HepG2 (cell line): ENCODE results near the gene SYT17. TPM values are rescaled to one million over a fixed set of nuclear protein-coding genes. Genes with fewer than 3 reads are reported as not detected.

Experiments used
- ATAC-seq: fragments of 200-7000 bp; cut with Tn5 transposase; 3 replicates; pipeline ENCODE4 v1.9.1; 2020; ENCODE audit warnings: mild to moderate bottlenecking, moderate library complexity
- BruUV-seq: library from RNA; stranded (reverse); fragments of 400-500 nt; replicated peaks from 2 replicates; lab custom pipeline; 2021; lab: Mats Ljungman, UMichigan
- CTCF ChIA-PET: fragments of 300-600 bp; formaldehyde crosslinking; extraction: SDS; loops from one replicate; lab custom pipeline; 2021; ENCODE audit warnings: low total read pairs, inconsistent platforms, low intra/inter-chr PET ratio; lab: Yijun Ruan, JAX
- POLR2A ChIA-PET: fragments of 350-600 bp; sonication (Branson Sonifier 250); formaldehyde crosslinking; loops from one replicate; lab custom pipeline; 2020; ENCODE audit warnings: antibody characterized with exemption, inconsistent platforms; lab: Yijun Ruan, JAX
- DNase-seq: peaks from one replicate; pipeline ENCODE4 v3.0.0-alpha.2; 2015; ENCODE audit warnings: low spot score
- FAIRE-seq: peaks from 3 replicates; lab custom pipeline; 2011; peaks lifted over from hg19 to GRCh38; lab: Jason Lieb, UNC
- H2AFZ ChIP-seq: one replicate; pipeline ENCODE4 v1.6.1; 2011; ENCODE audit warnings: low read length, inconsistent platforms
- H3K27ac ChIP-seq: fragments of 300-600 bp; 3 replicates; pipeline ENCODE4 v1.8.0; 2011; ENCODE audit warnings: mixed run types, mild to moderate bottlenecking, mixed read lengths, low read length, inconsistent platforms; ENCODE audit not compliant: insufficient read depth; ENCODE audit errors: extremely low read length
- H3K27me3 ChIP-seq, 2 experiments: fragments of 200-600 bp in 1 of 2; 2 replicates in 1 of 2; 3 replicates in 1 of 2; pipeline versions ENCODE4 v1.6.0 to v1.8.0; 2011; ENCODE audit warnings: low read length in 2 of 2, mild to moderate bottlenecking in 2 of 2, moderate library complexity in 2 of 2, inconsistent platforms in 1 of 2; ENCODE audit not compliant: insufficient read depth in 2 of 2, control insufficient read depth in 1 of 2
- H3K36me3 ChIP-seq, 2 experiments: fragments of 200-600 bp in 1 of 2; replicated peaks in 1 of 2; 2 replicates in 1 of 2; 3 replicates in 1 of 2; pipeline versions ENCODE4 v1.5.1 to v1.8.0; 2011; ENCODE audit warnings: low read length in 2 of 2, inconsistent platforms in 1 of 2; ENCODE audit not compliant: insufficient read depth in 2 of 2, control insufficient read depth in 1 of 2
- H3K4me1 ChIP-seq: 2 replicates; pipeline ENCODE4 v1.5.1; 2012; ENCODE audit warnings: low read length, inconsistent platforms; ENCODE audit not compliant: insufficient read depth
- H3K4me2 ChIP-seq: 2 replicates; pipeline ENCODE4 v1.6.0; 2011; ENCODE audit warnings: low read depth, low read length, inconsistent platforms
- H3K4me3 ChIP-seq, 3 experiments: fragments of 200-600 bp in 1 of 3; sonication (generic), shearing (Covaris generic) in 1 of 3; replicated peaks in 1 of 3; 2 replicates each; pipeline ENCODE4 v1.5.1; 2011 to 2016; ENCODE audit warnings: low read length in 3 of 3, inconsistent platforms in 2 of 3, low read depth in 2 of 3, mild to moderate bottlenecking in 2 of 3, control low read depth in 1 of 3, mixed read lengths in 1 of 3; ENCODE audit not compliant: insufficient read depth in 1 of 3
- H3K79me2 ChIP-seq: one replicate; pipeline ENCODE4 v1.6.1; 2011; ENCODE audit warnings: low read length, inconsistent platforms; ENCODE audit not compliant: insufficient read depth
- H3K9ac ChIP-seq: 2 replicates; pipeline ENCODE4 v1.6.0; 2011; ENCODE audit warnings: mild to moderate bottlenecking, low read depth, low read length, inconsistent platforms; ENCODE audit not compliant: insufficient read depth
- H3K9me3 ChIP-seq: 2 replicates; pipeline ENCODE4 v1.5.1; 2012; ENCODE audit warnings: mild to moderate bottlenecking, low read length
- H4K20me1 ChIP-seq: 2 replicates; pipeline ENCODE4 v1.6.0; 2011; ENCODE audit warnings: inconsistent platforms, mild to moderate bottlenecking, low read length, moderate library complexity; ENCODE audit not compliant: insufficient read depth
- CEBPG ChIP-seq: IDR thresholded peaks from 2 replicates; pipeline ENCODE4 v1.6.1; 2016
- HDAC1 ChIP-seq: sonication (generic); formaldehyde crosslinking; IDR thresholded peaks from 2 replicates; pipeline ENCODE4 v1.5.1; 2020; ENCODE audit warnings: mild to moderate bottlenecking, missing genetic modification reagents
- KDM2A ChIP-seq: sonication (generic); formaldehyde crosslinking; IDR thresholded peaks from 2 replicates; pipeline ENCODE4 v1.4.0; 2020; ENCODE audit warnings: low read depth, missing genetic modification reagents, borderline replicate concordance
- RAD21 ChIP-seq: fragments of 450-650 bp; formaldehyde crosslinking; IDR thresholded peaks from 2 replicates; pipeline ENCODE4 v1.5.0; 2020; ENCODE audit warnings: mild to moderate bottlenecking
- SMAD3 ChIP-seq: sonication (generic); formaldehyde crosslinking; IDR thresholded peaks from 2 replicates; pipeline ENCODE4 v1.4.0; 2020; ENCODE audit warnings: missing genetic modification reagents
- STAG1 ChIP-seq: sonication (generic); formaldehyde crosslinking; IDR thresholded peaks from 2 replicates; pipeline ENCODE4 v1.4.0; 2020; ENCODE audit warnings: missing genetic modification reagents
- TOPORS ChIP-seq: sonication (generic); formaldehyde crosslinking; IDR thresholded peaks from 2 replicates; pipeline ENCODE4 v1.8.0; 2023; ENCODE audit warnings: mild to moderate bottlenecking, missing genetic modification reagents
- XRCC5 ChIP-seq: fragments of 200-400 bp; formaldehyde crosslinking; optimal IDR thresholded peaks from 2 replicates; pipeline ENCODE3; 2017; ENCODE audit warnings: mild to moderate bottlenecking, low read length
- ZNF3 ChIP-seq: IDR thresholded peaks from 2 replicates; pipeline ENCODE4 v1.7.0; 2017; ENCODE audit warnings: inconsistent platforms
- ZNF546 ChIP-seq: sonication (generic); formaldehyde crosslinking; conservative IDR thresholded peaks from 2 replicates; pipeline ENCODE4 v1.8.1; 2023; ENCODE audit warnings: mild to moderate bottlenecking, missing genetic modification reagents
- ZNF687 ChIP-seq: sonication (generic); formaldehyde crosslinking; IDR thresholded peaks from 2 replicates; pipeline ENCODE4 v1.5.1; 2020; ENCODE audit warnings: mild to moderate bottlenecking, missing genetic modification reagents, moderate library complexity
- ZNF704 ChIP-seq: sonication (generic); formaldehyde crosslinking; IDR thresholded peaks from 2 replicates; pipeline ENCODE4 v1.8.1; 2023; ENCODE audit warnings: mild to moderate bottlenecking, inconsistent platforms, moderate library complexity, missing genetic modification reagents, borderline replicate concordance
- WGBS: methylation state at CpG from one replicate; pipeline ENCODE4 v1.1.6; 2017; ENCODE audit warnings: low lambda C conversion rate; 5-methylcytosine and 5-hydroxymethylcytosine counted together
- in situ Hi-C: cut with HindIII; loops from 2 replicates; pipeline ENCODE4 v1.10.0; 2017; ENCODE audit warnings: low pct_unique_long_range_greater_than_20kb; ENCODE audit not compliant: extremely low pct_ligation_motif_present
- intact Hi-C: fragments of 100-400 bp; cut with micrococcal nuclease; formaldehyde crosslinking; loops from one replicate; pipeline ENCODE4 v1.10.0; 2022; ENCODE audit not compliant: unreplicated experiment
- polyA plus RNA-seq, 8 experiments: library from polyadenylated mRNA; depleted of rRNA in 3 of 8; stranded (reverse) in 7 of 8; unstranded in 1 of 8; fragments of >200 nt; fragmentation: Illumina TruSeq in 4 of 8; extraction: Trizol in 4 of 8; gene quantifications; 2 replicates each; pipeline versions ENCODE4 v1.2.1 to v1.2.3, GENCODE V29; 2011 to 2016; ENCODE audit warnings: low read depth in 4 of 8, missing spikeins in 1 of 8, mixed read lengths in 1 of 8; ENCODE audit not compliant: insufficient read depth in 1 of 8
- total RNA-seq, 5 experiments: library from RNA; depleted of rRNA; stranded (reverse); fragments of >200 nt; fragmentation: Illumina TruSeq; extraction: Trizol; gene quantifications; 2 replicates each; pipeline ENCODE4 v1.2.3, GENCODE V29; 2016; ENCODE audit warnings: low read depth in 1 of 5

SYT17 gene
- total and polyA plus RNA-seq, 2 of the 13 experiments (the other 11 are each of a cell fraction or from before 2014, with no cell fraction given) = 0.44 TPM; not detected in 1

- TF ChIP-seq HDAC1 (CRISPR knock-in tag) = no peak
- no peak for TF ChIP-seq ZNF546 (CRISPR knock-in tag)
Measured at GRCh38 chr16:19177111-19177739, 9.2 kb downstream of the SYT17 start (continued).

DNA sequence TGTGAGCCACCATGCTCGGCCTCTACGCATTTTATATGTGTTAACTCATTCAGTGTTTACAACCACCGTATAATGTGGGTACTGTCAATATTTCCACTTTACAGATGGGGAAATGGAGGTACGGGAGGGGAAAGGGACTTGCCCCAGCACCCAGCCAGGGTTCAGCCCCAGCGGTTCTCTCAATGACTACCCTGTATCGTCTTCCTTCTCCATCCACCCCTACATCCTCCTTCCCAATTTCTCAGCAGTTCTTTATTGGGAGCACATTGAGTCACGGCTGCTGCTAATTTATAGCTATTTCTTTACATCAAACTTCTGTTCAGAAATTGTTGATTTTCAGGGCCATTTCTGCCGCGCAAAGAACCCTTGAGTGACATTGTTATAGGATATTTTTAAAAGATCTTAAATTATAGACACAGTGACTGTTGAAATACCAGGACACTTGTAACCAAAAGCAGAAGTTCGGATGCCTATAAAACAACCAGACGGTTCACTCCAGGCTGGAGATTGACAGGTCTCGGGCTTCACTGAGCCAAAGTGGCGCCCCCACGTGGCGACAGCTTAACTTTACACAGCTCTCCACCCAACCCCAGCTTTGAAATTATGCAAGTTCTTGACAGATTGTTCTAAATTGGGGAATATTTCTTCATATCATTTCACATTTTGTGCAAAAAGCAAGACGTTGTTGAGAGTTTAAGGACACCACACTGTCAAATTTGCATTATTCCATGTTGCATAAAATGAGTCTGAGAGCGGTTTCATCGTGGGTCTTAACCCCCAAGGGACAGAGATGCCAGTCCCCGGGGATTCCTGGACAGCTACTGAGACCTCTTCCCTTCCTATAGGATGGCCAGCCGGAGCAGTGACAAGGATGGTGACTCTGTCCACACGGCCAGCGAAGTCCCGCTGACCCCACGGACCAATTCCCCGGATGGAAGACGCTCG lies 11.8 kb downstream of the SYT17 start:
- no peak overlapping the region for H2AFZ ChIP-seq
- no peak overlapping the region for H3K27ac ChIP-seq
- DNase-seq = peak; percentile 62
- in situ Hi-C loops (loop anchor here (5.0 kb wide), 1 partner anchor 93 kb away; no protein-coding TSS in a partner anchor), intact Hi-C loops (loop anchor here (1.0 kb wide), 1 partner anchor 94 kb away; no protein-coding TSS in a partner anchor)
- H3K4me1 ChIP-seq = peaks cover 48% of the 10 kb centered on the region
- peak; percentile 81 for FAIRE-seq
- H3K27me3 ChIP-seq = 0 out of 5 replicates have a peak, but pooled peaks cover 0 to 4% of the 10 kb centered on the region in 2 experiments
- 52% methylated on average over 27 of the region's 27 CpGs for WGBS
- no peak overlapping the region for H3K4me3 ChIP-seq
- BruUV-seq = no TSS peak
- ATAC-seq = peak; percentile 73
- H3K9ac ChIP-seq = no peak overlapping the region
- H4K20me1 ChIP-seq = no peaks in the 10 kb centered on the region
- no peak overlapping the region for H3K4me2 ChIP-seq
- CTCF ChIA-PET = interaction anchor here (1.1 to 5.4 kb wide), 2 partner anchors 93 to 196 kb away, joined by 5 to 87 read pairs; no protein-coding TSS in a partner anchor
- no peaks in the 10 kb centered on the region for H3K9me3 ChIP-seq
- no peaks in the 10 kb centered on the region for H3K36me3 ChIP-seq
- POLR2A ChIA-PET = interaction anchor here (1.0 to 2.2 kb wide), 4 partner anchors 66 to 94 kb away, joined by 4 to 12 read pairs (median 6); partner anchors contain the start of gene ITPRIPL2
- H3K79me2 ChIP-seq = no peaks in the 10 kb centered on the region
- TF ChIP-seq ZNF687 (CRISPR knock-in tag) (0 out of 2 replicates have a peak, but pooled peaks have one; percentile 11), XRCC5 (peak; percentile 61), SMAD3 (CRISPR knock-in tag) (0 out of 2 replicates have a peak, but pooled peaks have one; percentile 23), TOPORS (CRISPR knock-in tag) (no peak), STAG1 (peak; percentile 77), CEBPG (CRISPR knock-in tag) (peak; percentile 64), ZNF3 (CRISPR knock-in tag) (no peak), RAD21 (CRISPR knock-in tag) (peak; percentile 75), ZNF704 (no peak), KDM2A (CRISPR knock-in tag) (0 out of 2 replicates have a peak, but pooled peaks have one; percentile 26)
